Retinal pigment epithelial cell (primary cell): ENCODE results near the gene PMPCA.
A peak's percentile ranks its signal among the peaks of the same experiment; 100 is the strongest.

Experiments
- DNase-seq: peaks from one replicate; pipeline ENCODE4 v3.0.0-alpha.2; 2010; ENCODE audit warnings: low read depth
- H3K4me3 ChIP-seq: 2 replicates; pipeline ENCODE4 v1.5.1; 2011; ENCODE audit warnings: mild to moderate bottlenecking, low read length, control low read depth, moderate library complexity
- CTCF ChIP-seq: conservative IDR thresholded peaks from 2 replicates; pipeline ENCODE4 v1.5.1; 2011; ENCODE audit warnings: low read depth, low read length, control low read depth, inconsistent platforms

Gene PMPCA

GRCh38 chr9:136400038-136400834, 10.2 kb upstream of the PMPCA start, which contains the start of gene SNAPC4:
Gene SNAPC4, minus strand, starts transcription at chr9:136400170. Its CDS starts 1,742 bp downstream, at chr9:136398428.
- peak; percentile 29 for DNase-seq
- TF ChIP-seq CTCF: peak; percentile 69
- peak within 1 kb of the TSS; percentile 82 for H3K4me3 ChIP-seq

- DNase-seq: no peak
- TF ChIP-seq CTCF: no peak
- no peak overlapping the region for H3K4me3 ChIP-seq
Observed at GRCh38 chr9:136401173-136401922, 9.1 kb upstream of the PMPCA start.

- no peak for DNase-seq
- no peak for TF ChIP-seq CTCF
- H3K4me3 ChIP-seq: no peak overlapping the region
Observed at GRCh38 chr9:136402067-136402466, 8.4 kb upstream of the PMPCA start.

GRCh38 chr9:136403538-136403914, 6.9 kb upstream of the PMPCA start:
- TF ChIP-seq CTCF: no peak
- no peak for DNase-seq

GRCh38 chr9:136403915-136404800, 6.3 kb upstream of the PMPCA start:
- TF ChIP-seq CTCF: no peak
- no peak for DNase-seq
- no peak overlapping the region for H3K4me3 ChIP-seq

More at GRCh38 chr9:136403538-136403914, 6.9 kb upstream of the PMPCA start:
- H3K4me3 ChIP-seq: no peak overlapping the region

- H3K4me3 ChIP-seq: no peak overlapping the region
- TF ChIP-seq CTCF: no peak
- DNase-seq: no peak
Observed at GRCh38 chr9:136404801-136405136, 5.7 kb upstream of the PMPCA start.
